ENCODE measurements around the gene DARS1. TPM values are rescaled to one million over a fixed set of nuclear protein-coding genes. Genes with fewer than 3 reads are reported as not detected.
A peak's percentile ranks its signal among the peaks of the same experiment; 100 is the strongest.
"Not testable (repeated sequence)": the region's sequence is repeated elsewhere in the genome, so short reads cannot be mapped to it uniquely, and the experiment has no call there.

DARS1 gene
- total and polyA plus RNA-seq, 7 donors: 54.2 to 89.7 (median 73.5) TPM

- H3K27ac ChIP-seq: no peak overlapping the region
- no peak overlapping the region for H3K4me3 ChIP-seq
- H3K36me3 ChIP-seq (ENCODE audit: insufficient read depth in 1 of 2, low read depth in 1 of 2): peaks cover 0 to 12% of the 10 kb centered on the region in 2 donors
- ATAC-seq: peak in 1 of 4 donors; percentile 54
- no peak for DNase-seq
- intact Hi-C loops (cut with DNase I): no loop called here
- H3K4me1 ChIP-seq: peaks cover 7% of the 10 kb centered on the region
- 76 to 88% (median 81%) methylated on average over 4 of the region's 4 CpGs for WGBS, 3 donors
- H3K9me3 ChIP-seq: peaks cover 9% of the 10 kb centered on the region
- H3K27me3 ChIP-seq (ENCODE audit: insufficient read depth in 3 of 3, low read length in 2 of 3): no peaks in the 10 kb centered on the region
- TF ChIP-seq CTCF (IDR thresholded peaks at IDR 0.05): no peak
These were observed 15.6 kb downstream of the DARS1 start for GRCh38 chr2:135969655-135970387.

- ATAC-seq: no peak
- Histone ChIP-seq H3K4me3 (no peak overlapping the region), H3K4me1 (peaks cover 12% of the 10 kb centered on the region), H3K27me3 (ENCODE audit: insufficient read depth in 3 of 3, low read length in 2 of 3) (no peaks in the 10 kb centered on the region), H3K27ac (no peak overlapping the region), H3K9me3 (no peaks in the 10 kb centered on the region), H3K36me3 (ENCODE audit: insufficient read depth in 1 of 2, low read depth in 1 of 2) (peaks cover 0 to 8% of the 10 kb centered on the region in 2 donors)
- TF ChIP-seq CTCF (IDR thresholded peaks at IDR 0.05): no peak
- WGBS, 3 donors: 98 to 100% (median 98%) methylated on average over 1 of the region's 1 CpG
- intact Hi-C loops (cut with DNase I): no loop called here
- no peak for DNase-seq
These were observed 19.7 kb downstream of the DARS1 start for GRCh38 chr2:135965756-135966155.

GRCh38 chr2:135964404-135964803, 21.0 kb downstream of the DARS1 start:
- WGBS, 3 donors: 89 to 93% (median 92%) methylated on average over 11 of the region's 11 CpGs
- H3K9me3 ChIP-seq; H3K27me3 ChIP-seq (ENCODE audit: insufficient read depth in 3 of 3, low read length in 2 of 3); intact Hi-C loops (cut with DNase I); ATAC-seq; H3K4me3 ChIP-seq; H3K4me1 ChIP-seq; H3K27ac ChIP-seq; DNase-seq: not testable (repeated sequence)
- H3K36me3 ChIP-seq (ENCODE audit: insufficient read depth in 1 of 2, low read depth in 1 of 2): peaks cover 0 to 16% of the 10 kb centered on the region in 2 donors

- DNase-seq: no peak
- Histone ChIP-seq H3K4me3 (no peak overlapping the region), H3K27ac (no peak overlapping the region), H3K27me3 (ENCODE audit: insufficient read depth in 3 of 3, low read length in 2 of 3) (no peaks in the 10 kb centered on the region), H3K4me1 (peaks cover 5% of the 10 kb centered on the region), H3K36me3 (ENCODE audit: insufficient read depth in 1 of 2, low read depth in 1 of 2) (peaks cover 0 to 16% of the 10 kb centered on the region in 2 donors), H3K9me3 (no peaks in the 10 kb centered on the region)
- no peak for ATAC-seq
- intact Hi-C loops (cut with DNase I): no loop called here
- TF ChIP-seq CTCF (IDR thresholded peaks at IDR 0.05): no peak
- WGBS, 3 donors: 93 to 96% (median 94%) methylated on average over 11 of the region's 11 CpGs
These were observed 21.6 kb downstream of the DARS1 start for GRCh38 chr2:135963841-135964240.

GRCh38 chr2:135962366-135963123, 22.9 kb downstream of the DARS1 start:
- no peaks in the 10 kb centered on the region for H3K9me3 ChIP-seq
- peaks cover 5% of the 10 kb centered on the region for H3K4me1 ChIP-seq
- no peak for TF ChIP-seq CTCF (IDR thresholded peaks at IDR 0.05)
- peaks cover 0 to 16% of the 10 kb centered on the region in 2 donors for H3K36me3 ChIP-seq (ENCODE audit: insufficient read depth in 1 of 2, low read depth in 1 of 2)
- WGBS, 3 donors: 55 to 68% (median 58%) methylated on average over 4 of the region's 4 CpGs
- no peaks in the 10 kb centered on the region for H3K27me3 ChIP-seq (ENCODE audit: insufficient read depth in 3 of 3, low read length in 2 of 3)
- ATAC-seq: no peak
- no peak for DNase-seq
- no peak overlapping the region for H3K4me3 ChIP-seq
- H3K27ac ChIP-seq: no peak overlapping the region
- intact Hi-C loops (cut with DNase I): no loop called here
